WI38 (cell line): ENCODE measurements around the gene KCTD10.
"Not testable (repeated sequence)": the region's sequence is repeated elsewhere in the genome, so short reads cannot be mapped to it uniquely, and the experiment has no call there.

Source experiments
- H3K4me3 ChIP-seq: 2 replicates; pipeline ENCODE4 v1.5.1; 2011; ENCODE audit warnings: low read depth, mild to moderate bottlenecking, control low read depth, low read length
- TF ChIP-seq, protein P1 (sequence below): IDR thresholded peaks from 2 replicates; pipeline ENCODE4 v1.5.1; 2012; ENCODE audit warnings: low read depth, mild to moderate bottlenecking, control low read depth, low read length

Gene KCTD10

GRCh38 chr12:109481863-109482262 lies 4.8 kb upstream of the KCTD10 start:
- no peak overlapping the region for H3K4me3 ChIP-seq
- TF ChIP-seq, protein P1, sequence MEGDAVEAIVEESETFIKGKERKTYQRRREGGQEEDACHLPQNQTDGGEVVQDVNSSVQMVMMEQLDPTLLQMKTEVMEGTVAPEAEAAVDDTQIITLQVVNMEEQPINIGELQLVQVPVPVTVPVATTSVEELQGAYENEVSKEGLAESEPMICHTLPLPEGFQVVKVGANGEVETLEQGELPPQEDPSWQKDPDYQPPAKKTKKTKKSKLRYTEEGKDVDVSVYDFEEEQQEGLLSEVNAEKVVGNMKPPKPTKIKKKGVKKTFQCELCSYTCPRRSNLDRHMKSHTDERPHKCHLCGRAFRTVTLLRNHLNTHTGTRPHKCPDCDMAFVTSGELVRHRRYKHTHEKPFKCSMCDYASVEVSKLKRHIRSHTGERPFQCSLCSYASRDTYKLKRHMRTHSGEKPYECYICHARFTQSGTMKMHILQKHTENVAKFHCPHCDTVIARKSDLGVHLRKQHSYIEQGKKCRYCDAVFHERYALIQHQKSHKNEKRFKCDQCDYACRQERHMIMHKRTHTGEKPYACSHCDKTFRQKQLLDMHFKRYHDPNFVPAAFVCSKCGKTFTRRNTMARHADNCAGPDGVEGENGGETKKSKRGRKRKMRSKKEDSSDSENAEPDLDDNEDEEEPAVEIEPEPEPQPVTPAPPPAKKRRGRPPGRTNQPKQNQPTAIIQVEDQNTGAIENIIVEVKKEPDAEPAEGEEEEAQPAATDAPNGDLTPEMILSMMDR = no peak

DNA sequence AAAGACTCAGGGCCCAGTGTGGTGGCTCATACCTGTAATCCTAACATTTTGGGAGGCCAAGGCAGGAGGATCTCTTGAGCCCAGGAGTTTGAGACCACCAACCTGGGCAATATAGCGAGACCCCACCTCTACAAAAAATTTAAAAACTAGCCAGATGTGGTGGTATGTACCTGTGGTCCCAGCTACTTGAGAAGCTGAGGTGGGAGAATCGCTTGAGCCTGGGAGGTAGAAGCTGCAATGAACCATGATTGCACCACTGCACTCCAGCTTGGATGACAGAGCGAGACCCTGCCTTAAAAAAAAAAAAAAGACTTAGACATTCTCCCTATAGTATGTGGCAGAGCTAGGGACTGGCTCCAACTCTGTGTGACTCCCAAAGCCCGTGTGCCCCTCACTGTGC lies 3.3 kb upstream of the KCTD10 start:
- TF ChIP-seq, protein P1 = no peak
- H3K4me3 ChIP-seq = no peak overlapping the region

DNA sequence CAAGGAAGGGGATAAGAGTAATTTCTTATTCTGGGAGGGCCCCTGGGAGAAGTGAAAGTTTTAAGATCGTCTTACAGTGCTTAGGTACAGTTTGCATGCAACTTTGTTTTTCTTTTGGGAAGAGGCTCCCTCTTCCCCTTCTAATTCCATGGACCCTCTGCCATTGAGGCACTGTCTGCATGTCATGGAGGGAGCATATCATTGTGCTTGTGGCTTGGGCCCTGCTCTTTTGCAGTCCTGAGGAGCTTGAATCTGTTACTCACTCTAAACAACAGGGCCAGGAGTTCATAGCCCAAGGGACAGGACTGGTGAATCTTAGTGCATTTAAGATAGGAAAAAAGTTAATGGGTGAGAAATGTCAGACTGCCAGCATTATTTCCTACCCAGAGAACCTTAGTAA lies 2.7 kb upstream of the KCTD10 start:
- TF ChIP-seq, protein P1 = no peak
- no peak overlapping the region for H3K4me3 ChIP-seq

- TF ChIP-seq, protein P1 = no peak
- H3K4me3 ChIP-seq = peak overlapping the region; percentile 99
Measured at GRCh38 chr12:109477963-109478315, 839 bp upstream of the KCTD10 start.

DNA sequence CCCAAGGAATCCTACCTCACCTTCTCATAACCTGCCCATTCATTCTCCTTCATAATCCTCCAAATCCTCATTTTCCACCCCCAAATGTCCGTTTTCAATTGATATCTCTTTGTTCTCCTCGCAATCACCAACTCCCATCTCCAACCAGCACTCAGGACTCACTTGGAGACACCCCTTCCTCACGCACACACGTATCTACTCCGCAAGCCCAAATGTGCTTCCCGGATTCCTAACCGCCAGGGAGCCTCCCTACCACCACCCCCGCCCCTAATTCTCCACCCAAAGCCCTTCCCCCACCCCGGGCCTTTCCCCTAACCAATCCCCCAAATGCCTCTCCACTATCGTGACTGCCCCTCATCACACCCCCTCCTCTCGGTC lies 304 bp downstream of the KCTD10 start:
- TF ChIP-seq, protein P1 = no peak
- peak overlapping the region; percentile 99 for H3K4me3 ChIP-seq

- TF ChIP-seq, protein P1 = no peak
- peak overlapping the region; percentile 99 for H3K4me3 ChIP-seq
Measured at GRCh38 chr12:109475993-109476806, 900 bp downstream of the KCTD10 start.

GRCh38 chr12:109475121-109475520 lies 2.0 kb downstream of the KCTD10 start:
- peak overlapping the region; percentile 99 for H3K4me3 ChIP-seq
- TF ChIP-seq, protein P1 = no peak

DNA sequence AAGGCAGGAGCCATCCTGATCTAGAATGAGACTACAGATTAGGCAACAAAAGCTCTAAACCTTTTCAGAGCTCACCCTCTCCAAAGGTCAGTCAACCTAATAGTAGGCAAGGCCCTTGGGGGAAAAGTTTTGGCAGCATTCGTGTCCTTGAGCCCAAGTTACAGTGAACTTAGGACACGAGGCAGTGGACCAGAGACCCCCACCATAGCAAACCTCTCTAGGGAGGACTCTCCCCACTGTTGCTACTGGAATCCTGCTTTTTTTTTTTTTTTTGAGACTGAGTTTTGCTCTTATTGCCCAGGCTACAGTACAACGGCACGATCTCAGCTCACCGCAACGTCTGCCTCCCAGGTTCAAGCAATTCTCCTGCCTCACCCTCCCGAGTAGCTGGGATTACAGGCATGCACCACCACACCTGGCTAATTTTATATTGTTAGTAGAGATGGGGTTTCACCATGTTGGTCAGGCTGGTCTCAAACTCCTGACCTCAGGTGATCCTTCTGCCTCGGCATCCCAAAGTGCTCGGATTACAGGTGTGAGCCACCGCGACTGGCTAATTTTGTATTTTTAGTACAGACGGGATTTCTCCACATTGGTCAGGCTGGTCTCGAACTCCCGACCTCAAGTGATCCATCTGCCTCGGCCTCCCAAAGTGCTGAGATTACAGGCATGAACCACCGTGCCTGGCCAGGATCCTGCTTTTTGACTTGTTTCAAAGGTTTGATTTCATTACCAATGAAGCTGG lies 3.4 kb downstream of the KCTD10 start:
- not testable (repeated sequence) for H3K4me3 ChIP-seq
